Astrocyte (in vitro differentiated cells and primary cell): ENCODE results near the gene AK6. TPM values are rescaled to one million over a fixed set of nuclear protein-coding genes. Genes with fewer than 3 reads are reported as not detected.

Experiments
- DNase-seq: peaks from one replicate; pipeline ENCODE4 v3.0.0-alpha.2; 2010; ENCODE audit warnings: low read depth
- FAIRE-seq: peaks from 2 replicates; lab custom pipeline; 2011; peaks lifted over from hg19 to GRCh38; lab: Jason Lieb, UNC
- H2AFZ ChIP-seq: 2 replicates; pipeline ENCODE4 v1.6.0; 2012; ENCODE audit warnings: low read depth, low read length, inconsistent platforms
- H3K27ac ChIP-seq: 2 replicates; pipeline ENCODE4 v1.5.1; 2011; ENCODE audit warnings: low read depth, low read length, inconsistent platforms
- H3K27me3 ChIP-seq: 2 replicates; pipeline ENCODE4 v1.6.0; 2011; ENCODE audit warnings: low read length, inconsistent platforms; ENCODE audit not compliant: insufficient read depth
- H3K36me3 ChIP-seq: 2 replicates; pipeline ENCODE4 v1.5.1; 2011; ENCODE audit warnings: low read length, inconsistent platforms; ENCODE audit not compliant: insufficient read depth
- H3K4me1 ChIP-seq: 2 replicates; pipeline ENCODE4 v1.5.1; 2011; ENCODE audit warnings: low read length, inconsistent platforms; ENCODE audit not compliant: insufficient read depth
- H3K4me2 ChIP-seq: 2 replicates; pipeline ENCODE4 v1.6.0; 2012; ENCODE audit warnings: low read length, inconsistent platforms
- H3K4me3 ChIP-seq: 2 replicates; pipeline ENCODE4 v1.5.1; 2011; ENCODE audit warnings: low read depth, mild to moderate bottlenecking, low read length, inconsistent platforms; ENCODE audit not compliant: insufficient read depth
- H3K79me2 ChIP-seq: 2 replicates; pipeline ENCODE4 v1.6.0; 2012; ENCODE audit warnings: mild to moderate bottlenecking, low read length, inconsistent platforms; ENCODE audit not compliant: insufficient read depth
- H3K9ac ChIP-seq: 2 replicates; pipeline ENCODE4 v1.6.0; 2012; ENCODE audit warnings: mild to moderate bottlenecking, low read length, inconsistent platforms
- H3K9me3 ChIP-seq: 2 replicates; pipeline ENCODE4 v1.5.1; 2012; ENCODE audit warnings: low read depth, mild to moderate bottlenecking, low read length, inconsistent platforms; ENCODE audit not compliant: insufficient read depth
- H4K20me1 ChIP-seq: 2 replicates; pipeline ENCODE4 v1.6.0; 2012; ENCODE audit warnings: low read length, inconsistent platforms; ENCODE audit not compliant: insufficient read depth
- H3K27ac Mint-ChIP-seq: one replicate; pipeline ENCODE4 v1.8.0; 2021; ENCODE audit warnings: mild to moderate bottlenecking, mixed read lengths; ENCODE audit not compliant: unreplicated experiment
- H3K27me3 Mint-ChIP-seq: one replicate; pipeline ENCODE4 v1.8.0; 2021; ENCODE audit warnings: low read depth, mixed read lengths; ENCODE audit not compliant: unreplicated experiment
- H3K36me3 Mint-ChIP-seq: one replicate; pipeline ENCODE4 v1.8.0; 2021; ENCODE audit warnings: low read depth, mixed read lengths; ENCODE audit not compliant: unreplicated experiment
- H3K4me1 Mint-ChIP-seq: one replicate; pipeline ENCODE4 v1.8.0; 2021; ENCODE audit warnings: low read depth, mixed read lengths; ENCODE audit not compliant: unreplicated experiment
- H3K4me3 Mint-ChIP-seq: one replicate; pipeline ENCODE4 v1.8.0; 2021; ENCODE audit warnings: mild to moderate bottlenecking, moderate library complexity, mixed read lengths; ENCODE audit not compliant: unreplicated experiment
- H3K9me3 Mint-ChIP-seq: one replicate; pipeline ENCODE4 v1.8.0; 2021; ENCODE audit warnings: mild to moderate bottlenecking, mixed read lengths; ENCODE audit not compliant: unreplicated experiment
- EZH2 ChIP-seq: IDR thresholded peaks from 2 replicates; pipeline ENCODE4 v1.6.1; 2012; ENCODE audit warnings: mild to moderate bottlenecking, low read length, inconsistent platforms; ENCODE audit not compliant: insufficient read depth
- total RNA-seq: library from RNA; stranded (reverse); gene quantifications from 2 replicates; pipeline ENCODE4 v1.2.1, GENCODE V29; 2021
- TF ChIP-seq, protein P1 (sequence below): IDR thresholded peaks from 2 replicates; pipeline ENCODE4 v1.5.1; 2011; ENCODE audit warnings: low read depth, mild to moderate bottlenecking, inconsistent platforms, low read length, moderate library complexity; ENCODE audit not compliant: insufficient read depth

AK6 gene
- total RNA-seq, 1 donor from 2014 or later, result 52.3 TPM

DNA sequence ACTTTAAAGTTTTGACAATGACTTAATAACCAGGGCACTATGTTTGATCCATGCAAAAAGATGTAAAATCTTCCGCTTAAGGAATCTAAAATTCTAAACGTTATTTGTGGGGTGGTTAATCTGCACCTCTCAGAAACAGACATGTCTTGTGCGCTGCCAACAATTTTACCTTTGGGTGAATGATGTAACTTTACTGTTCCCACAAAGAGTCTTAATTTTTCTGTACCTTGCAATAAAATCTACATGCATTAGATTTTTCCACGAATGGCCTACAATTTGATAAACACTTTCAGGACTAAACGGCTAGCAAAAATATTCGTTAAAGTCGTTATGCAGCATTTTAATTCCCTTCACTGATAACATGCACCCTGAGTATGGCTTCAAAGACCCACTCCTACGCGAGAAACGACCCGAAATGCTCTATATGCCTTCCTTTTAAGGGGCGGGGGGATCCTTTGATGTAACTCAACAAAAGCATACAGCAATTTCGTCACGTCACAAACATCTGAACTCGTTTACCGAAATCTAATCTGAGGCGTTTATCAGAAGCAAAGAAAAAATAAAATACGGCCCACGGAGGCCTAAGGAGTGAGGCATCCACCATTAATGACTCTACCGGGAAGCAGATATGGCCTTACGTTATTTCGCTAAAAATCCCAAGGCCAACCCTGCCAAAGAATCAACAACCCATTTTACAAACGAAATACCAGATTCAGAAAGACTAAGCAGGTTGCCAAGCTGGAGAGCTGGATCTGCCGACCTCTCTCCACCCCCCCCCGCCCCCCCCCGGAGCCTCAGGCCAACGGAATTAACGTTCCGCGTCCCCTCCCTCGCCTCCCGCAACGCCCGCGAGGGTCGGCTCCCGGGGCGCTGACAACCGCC is 621 bp downstream of the AK6 start:
- DNase-seq (peak; percentile 54), FAIRE-seq (no peak)
- H3K27me3 ChIP-seq, result no peaks in the 10 kb centered on the region
- H3K27ac ChIP-seq, result peak overlapping the region; percentile 100
- TF ChIP-seq, protein P1, sequence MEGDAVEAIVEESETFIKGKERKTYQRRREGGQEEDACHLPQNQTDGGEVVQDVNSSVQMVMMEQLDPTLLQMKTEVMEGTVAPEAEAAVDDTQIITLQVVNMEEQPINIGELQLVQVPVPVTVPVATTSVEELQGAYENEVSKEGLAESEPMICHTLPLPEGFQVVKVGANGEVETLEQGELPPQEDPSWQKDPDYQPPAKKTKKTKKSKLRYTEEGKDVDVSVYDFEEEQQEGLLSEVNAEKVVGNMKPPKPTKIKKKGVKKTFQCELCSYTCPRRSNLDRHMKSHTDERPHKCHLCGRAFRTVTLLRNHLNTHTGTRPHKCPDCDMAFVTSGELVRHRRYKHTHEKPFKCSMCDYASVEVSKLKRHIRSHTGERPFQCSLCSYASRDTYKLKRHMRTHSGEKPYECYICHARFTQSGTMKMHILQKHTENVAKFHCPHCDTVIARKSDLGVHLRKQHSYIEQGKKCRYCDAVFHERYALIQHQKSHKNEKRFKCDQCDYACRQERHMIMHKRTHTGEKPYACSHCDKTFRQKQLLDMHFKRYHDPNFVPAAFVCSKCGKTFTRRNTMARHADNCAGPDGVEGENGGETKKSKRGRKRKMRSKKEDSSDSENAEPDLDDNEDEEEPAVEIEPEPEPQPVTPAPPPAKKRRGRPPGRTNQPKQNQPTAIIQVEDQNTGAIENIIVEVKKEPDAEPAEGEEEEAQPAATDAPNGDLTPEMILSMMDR, result no peak
- no peak for TF ChIP-seq EZH2
- H4K20me1 ChIP-seq, result peaks cover 32% of the 10 kb centered on the region
- H2AFZ ChIP-seq, result peak overlapping the region; percentile 92
- H3K4me3 ChIP-seq, result peak overlapping the region; percentile 98
- Mint-ChIP-seq H3K27me3 (no peaks in the 10 kb centered on the region), H3K4me1 (peaks cover 11% of the 10 kb centered on the region), H3K36me3 (peaks cover 4% of the 10 kb centered on the region), H3K4me3 (peak overlapping the region; percentile 99), H3K9me3 (no peaks in the 10 kb centered on the region), H3K27ac (peak overlapping the region; percentile 98)
- H3K9me3 ChIP-seq, result no peaks in the 10 kb centered on the region
- H3K36me3 ChIP-seq, result peaks cover 13% of the 10 kb centered on the region
- peak overlapping the region; percentile 97 for H3K4me2 ChIP-seq
- peaks cover 87% of the 10 kb centered on the region for H3K79me2 ChIP-seq
- peaks cover 14% of the 10 kb centered on the region for H3K4me1 ChIP-seq
- peak overlapping the region; percentile 96 for H3K9ac ChIP-seq

DNA sequence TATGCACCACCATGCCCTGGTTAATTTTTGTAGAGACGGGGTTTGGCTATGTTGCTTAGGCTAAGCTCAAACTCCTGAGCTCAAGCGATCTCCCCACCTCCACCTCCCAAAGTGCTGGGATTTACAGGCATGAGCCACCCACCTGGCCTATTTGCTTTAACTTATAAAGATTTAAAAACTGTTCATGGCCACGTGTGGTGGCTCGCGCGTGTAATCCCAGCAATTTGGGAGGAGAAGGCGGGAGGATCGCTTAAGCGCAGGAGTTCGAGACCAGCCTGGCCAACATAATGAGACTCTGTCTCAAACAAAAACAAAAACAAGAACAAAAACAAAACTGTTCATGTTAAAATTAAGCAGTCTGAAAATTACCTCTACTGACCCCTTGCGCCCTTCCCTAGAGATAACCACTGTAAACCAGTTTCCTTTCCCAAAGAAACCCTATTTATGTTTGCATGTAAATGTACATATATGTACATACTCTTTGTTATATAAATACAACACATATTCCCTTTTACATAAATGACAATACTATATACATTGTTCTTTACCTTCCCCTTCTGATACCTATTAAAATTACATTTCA is 1.5 kb downstream of the AK6 start:
- peak overlapping the region; percentile 96 for H3K9ac ChIP-seq

More for the DNA sequence above, 1.5 kb downstream of the AK6 start:
- Histone ChIP-seq H3K4me3 (peak overlapping the region; percentile 98), H2AFZ (no peak overlapping the region), H3K4me1 (peaks cover 14% of the 10 kb centered on the region), H3K36me3 (peaks cover 14% of the 10 kb centered on the region), H3K27ac (no peak overlapping the region), H3K79me2 (peaks cover 93% of the 10 kb centered on the region), H3K4me2 (peak overlapping the region; percentile 97), H3K27me3 (no peaks in the 10 kb centered on the region), H3K9me3 (no peaks in the 10 kb centered on the region), H4K20me1 (peaks cover 36% of the 10 kb centered on the region)
- DNase-seq (no peak), FAIRE-seq (no peak)
- H3K27me3 Mint-ChIP-seq, result no peaks in the 10 kb centered on the region
- no peak for TF ChIP-seq EZH2
- TF ChIP-seq, protein P1, result no peak
- no peaks in the 10 kb centered on the region for H3K9me3 Mint-ChIP-seq
- peaks cover 11% of the 10 kb centered on the region for H3K4me1 Mint-ChIP-seq
- H3K27ac Mint-ChIP-seq, result peak overlapping the region; percentile 98
- peaks cover 4% of the 10 kb centered on the region for H3K36me3 Mint-ChIP-seq
- peak overlapping the region; percentile 99 for H3K4me3 Mint-ChIP-seq
